BJ (cell line): ENCODE measurements around the gene RPP14. TPM values are rescaled to one million over a fixed set of nuclear protein-coding genes. Genes with fewer than 3 reads are reported as not detected.

Experiments used
- CTCF ChIA-PET: fragments of 350-600 bp; formaldehyde crosslinking; extraction: SDS; loops from one replicate; lab custom pipeline; 2021; ENCODE audit warnings: antibody characterized with exemption, inconsistent platforms; lab: Yijun Ruan, JAX
- POLR2A ChIA-PET: fragments of 300-600 bp; sonication (Branson Sonifier 250); formaldehyde crosslinking; extraction: SDS; loops from one replicate; lab custom pipeline; 2021; ENCODE audit warnings: antibody characterized with exemption; lab: Charles Lee
- DNase-seq: peaks from one replicate; pipeline ENCODE4 v3.0.0-alpha.2; 2011; ENCODE audit warnings: low read depth
- H3K27me3 ChIP-seq: 2 replicates; pipeline ENCODE4 v1.6.0; 2011; ENCODE audit warnings: low read length; ENCODE audit not compliant: control insufficient read depth, insufficient read depth
- H3K36me3 ChIP-seq: 2 replicates; pipeline ENCODE4 v1.5.1; 2011; ENCODE audit warnings: low read length; ENCODE audit not compliant: control insufficient read depth, insufficient read depth
- H3K4me3 ChIP-seq: 2 replicates; pipeline ENCODE4 v1.5.1; 2011; ENCODE audit warnings: low read depth, mild to moderate bottlenecking, control low read depth, low read length
- CTCF ChIP-seq: IDR thresholded peaks from 2 replicates; pipeline ENCODE4 v1.5.1; 2011; ENCODE audit warnings: low read depth, mild to moderate bottlenecking, control low read depth, inconsistent platforms, low read length, moderate library complexity; ENCODE audit not compliant: insufficient read depth
- polyA plus RNA-seq: library from polyadenylated mRNA; depleted of rRNA; stranded (reverse); fragments of >200 nt; gene quantifications from 2 replicates; pipeline ENCODE4 v1.2.3, GENCODE V29; 2011

RPP14 gene
- polyA plus RNA-seq, 1 experiment = 10.9 TPM

- H3K27me3 ChIP-seq = no peaks in the 10 kb centered on the region
- no peak for DNase-seq
- no peak for TF ChIP-seq CTCF
- ChIA-PET POLR2A (no interaction called here), CTCF (interaction anchor here (1.2 kb wide), 1 partner anchor 66 kb away, joined by 5 read pairs; no protein-coding TSS in a partner anchor)
- H3K4me3 ChIP-seq = no peak overlapping the region
- H3K36me3 ChIP-seq = no peaks in the 10 kb centered on the region
Measured at GRCh38 chr3:58340594-58341244, 34.7 kb downstream of the RPP14 start.

GRCh38 chr3:58341376-58341775, 35.3 kb downstream of the RPP14 start:
- CTCF ChIA-PET = no interaction called here
- POLR2A ChIA-PET = no interaction called here
- Histone ChIP-seq H3K36me3 (no peaks in the 10 kb centered on the region), H3K27me3 (no peaks in the 10 kb centered on the region), H3K4me3 (no peak overlapping the region)
- DNase-seq = no peak
- no peak for TF ChIP-seq CTCF

- H3K36me3 ChIP-seq = no peaks in the 10 kb centered on the region
- TF ChIP-seq CTCF = no peak
- POLR2A ChIA-PET = no interaction called here
- CTCF ChIA-PET = interaction anchor here (1.5 kb wide), 1 partner anchor 11 kb away, joined by 3 read pairs; no protein-coding TSS in a partner anchor
- H3K4me3 ChIP-seq = no peak overlapping the region
- no peaks in the 10 kb centered on the region for H3K27me3 ChIP-seq
- no peak for DNase-seq
Measured at GRCh38 chr3:58342676-58343075, 36.6 kb downstream of the RPP14 start.

GRCh38 chr3:58345457-58345856, 39.4 kb downstream of the RPP14 start:
- ChIA-PET POLR2A (interaction anchor here (0.5 kb wide), 1 partner anchor 286 kb away, joined by 4 read pairs; no protein-coding TSS in a partner anchor), CTCF (no interaction called here)
- no peak for TF ChIP-seq CTCF

GRCh38 chr3:58346368-58346767, 40.3 kb downstream of the RPP14 start:
- no peak overlapping the region for H3K4me3 ChIP-seq
- no peak for TF ChIP-seq CTCF
- no peak for DNase-seq
- H3K36me3 ChIP-seq = peaks cover 1% of the 10 kb centered on the region; the same call in 1 of the 2 replicates
- no peaks in the 10 kb centered on the region for H3K27me3 ChIP-seq
- ChIA-PET CTCF (no interaction called here), POLR2A (no interaction called here)

More at GRCh38 chr3:58345457-58345856, 39.4 kb downstream of the RPP14 start:
- Histone ChIP-seq H3K27me3 (no peaks in the 10 kb centered on the region), H3K4me3 (no peak overlapping the region), H3K36me3 (peaks cover 1% of the 10 kb centered on the region; the same call in 1 of the 2 replicates)
- no peak for DNase-seq
